Measurements from ENCODE around the gene DDX10. TPM values are rescaled to one million over a fixed set of nuclear protein-coding genes. Genes with fewer than 3 reads are reported as not detected.

DDX10 gene
- total and polyA plus RNA-seq, 2 of the 8 experiments (the other 6 are each of a cell fraction or from before 2014, with no cell fraction given) = 49.2 to 52.2 TPM

GRCh38 chr11:108871867-108872266, 207.0 kb downstream of the DDX10 start (continued):
- TF ChIP-seq NANOG (IDR thresholded peaks at IDR 0.05; ENCODE audit: insufficient read depth, low read depth, low read length, poor library complexity, severe bottlenecking) (no peak), SP2 (IDR thresholded peaks at IDR 0.05; ENCODE audit: low read length) (no peak), GTF2F1 (IDR thresholded peaks at IDR 0.05; ENCODE audit: borderline replicate concordance, low read depth, low read length) (no peak)

All from H1 (cell line).